CD4-positive, alpha-beta memory T cell (primary cell): ENCODE results near the gene OR10V1. TPM values are rescaled to one million over a fixed set of nuclear protein-coding genes. Genes with fewer than 3 reads are reported as not detected.
"Not testable (repeated sequence)": the region's sequence is repeated elsewhere in the genome, so short reads cannot be mapped to it uniquely, and the experiment has no call there.

ENCODE experiments used
- CTCF ChIA-PET: fragments of 350-600 bp; sonication (Branson Sonifier 250); formaldehyde crosslinking; loops from one replicate; lab custom pipeline; 2021; ENCODE audit warnings: inconsistent platforms; ENCODE audit not compliant: partially characterized antibody; lab: Charles Lee
- POLR2A ChIA-PET: fragments of 350-600 bp; sonication (Branson Sonifier 250); formaldehyde crosslinking; loops from one replicate; lab custom pipeline; 2021; ENCODE audit not compliant: partially characterized antibody; lab: Charles Lee
- DNase-seq, 5 donors: peaks; one replicate each; pipeline versions ENCODE4 v3.0.0 to v3.0.0-alpha.2; 2020 to 2022; ENCODE audit warnings: mixed read lengths in 1 of 5
- H3K27ac ChIP-seq: one replicate; pipeline ENCODE4 v1.7.0; 2013; ENCODE audit warnings: low read depth, low read length
- H3K27me3 ChIP-seq: 2 replicates; pipeline ENCODE4 v1.7.0; 2013; ENCODE audit warnings: mild to moderate bottlenecking, low read length, moderate library complexity; ENCODE audit not compliant: insufficient read depth
- H3K36me3 ChIP-seq: 2 replicates; pipeline ENCODE4 v1.7.0; 2013; ENCODE audit warnings: mild to moderate bottlenecking, low read length, moderate library complexity; ENCODE audit not compliant: insufficient read depth
- H3K4me1 ChIP-seq: 2 replicates; pipeline ENCODE4 v1.7.0; 2013; ENCODE audit warnings: mild to moderate bottlenecking, low read length, moderate library complexity; ENCODE audit not compliant: insufficient read depth
- H3K4me3 ChIP-seq, 2 donors: one replicate each; pipeline ENCODE4 v1.7.0; 2013; ENCODE audit warnings: low read length in 2 of 2, mild to moderate bottlenecking in 1 of 2
- H3K9me3 ChIP-seq, 2 donors: one replicate each; pipeline ENCODE4 v1.7.0; 2013; ENCODE audit warnings: low read length in 2 of 2, control low read depth in 1 of 2; ENCODE audit not compliant: control insufficient read depth in 1 of 2
- H3K27ac Mint-ChIP-seq, 7 donors: one replicate each; pipeline ENCODE4 v1.8.0; 2020 to 2021; ENCODE audit warnings: mixed read lengths in 7 of 7, mild to moderate bottlenecking in 6 of 7, inconsistent platforms in 3 of 7, moderate library complexity in 3 of 7
- H3K27me3 Mint-ChIP-seq, 2 donors: one replicate each; pipeline ENCODE4 v1.8.0; 2020 to 2021; ENCODE audit warnings: mixed read lengths in 2 of 2
- H3K36me3 Mint-ChIP-seq, 2 donors: one replicate each; pipeline ENCODE4 v1.8.0; 2020 to 2021; ENCODE audit warnings: mixed read lengths in 2 of 2, inconsistent platforms in 1 of 2, mild to moderate bottlenecking in 1 of 2
- H3K4me1 Mint-ChIP-seq, 4 donors: one replicate each; pipeline ENCODE4 v1.8.0; 2020 to 2021; ENCODE audit warnings: mixed read lengths in 4 of 4, mild to moderate bottlenecking in 1 of 4
- H3K4me3 Mint-ChIP-seq, 8 donors: one replicate each; pipeline ENCODE4 v1.8.0; 2020 to 2021; ENCODE audit warnings: mixed read lengths in 8 of 8, mild to moderate bottlenecking in 7 of 8, moderate library complexity in 6 of 8, inconsistent platforms in 3 of 8
- H3K9me3 Mint-ChIP-seq, 8 donors: one replicate each; pipeline ENCODE4 v1.8.0; 2020 to 2021; ENCODE audit warnings: mixed read lengths in 8 of 8, mild to moderate bottlenecking in 5 of 8, inconsistent platforms in 3 of 8, moderate library complexity in 1 of 8
- intact Hi-C: fragments of 100-400 bp; cut with micrococcal nuclease; formaldehyde crosslinking; loops from one replicate; pipeline ENCODE4 v1.15.1; 2023
- polyA plus RNA-seq, 2 donors: library from polyadenylated mRNA; unstranded; fragments of 300-500 nt; fragmentation: Illumina TruSeq; gene quantifications; one replicate each; pipeline ENCODE4 v1.2.3, GENCODE V29; 2021
- total RNA-seq, 2 experiments: library from RNA; stranded (reverse); gene quantifications; one replicate each; pipeline ENCODE4 v1.2.3, GENCODE V29; 2021

OR10V1 gene
- total and polyA plus RNA-seq, 4 experiments from 2014 or later, result not detected

GRCh38 chr11:59700157-59700556, 13.5 kb downstream of the OR10V1 start:
- H3K4me3 ChIP-seq, H3K27ac Mint-ChIP-seq, H3K4me1 Mint-ChIP-seq, H3K36me3 Mint-ChIP-seq, H3K9me3 Mint-ChIP-seq, H3K36me3 ChIP-seq, intact Hi-C loops, H3K9me3 ChIP-seq, POLR2A ChIA-PET, CTCF ChIA-PET, H3K4me3 Mint-ChIP-seq, H3K4me1 ChIP-seq, DNase-seq, H3K27ac ChIP-seq, H3K27me3 ChIP-seq: not testable (repeated sequence)
- peaks cover 9 to 14% of the 10 kb centered on the region in 2 donors for H3K27me3 Mint-ChIP-seq

GRCh38 chr11:59698506-59698905, 15.1 kb downstream of the OR10V1 start:
- Histone ChIP-seq H3K4me3 (no peak overlapping the region), H3K4me1 (no peaks in the 10 kb centered on the region), H3K36me3 (no peaks in the 10 kb centered on the region), H3K9me3 (no peaks in the 10 kb centered on the region), H3K27me3 (no peaks in the 10 kb centered on the region), H3K27ac (no peak overlapping the region)
- H3K27ac Mint-ChIP-seq, result no peak overlapping the region
- ChIA-PET POLR2A (no interaction called here), CTCF (no interaction called here)
- no peaks in the 10 kb centered on the region for H3K4me1 Mint-ChIP-seq
- no peak overlapping the region for H3K4me3 Mint-ChIP-seq
- no peak for DNase-seq
- no peaks in the 10 kb centered on the region for H3K36me3 Mint-ChIP-seq
- peaks cover under 1 to 12% (median 7%) of the 10 kb centered on the region in 8 donors for H3K9me3 Mint-ChIP-seq
- intact Hi-C loops, result no loop called here
- H3K27me3 Mint-ChIP-seq, result peaks cover 3 to 13% of the 10 kb centered on the region in 2 donors

- no peak for DNase-seq
- H3K27me3 Mint-ChIP-seq, result peaks cover 8 to 20% of the 10 kb centered on the region in 2 donors
- peaks cover 0 to 3% (median 0%) of the 10 kb centered on the region in 4 donors for H3K4me1 Mint-ChIP-seq
- ChIA-PET POLR2A (no interaction called here), CTCF (no interaction called here)
- no peak overlapping the region for H3K4me3 Mint-ChIP-seq
- H3K36me3 Mint-ChIP-seq, result peaks cover 0 to 3% of the 10 kb centered on the region in 2 donors
- peaks cover 5 to 34% (median 20%) of the 10 kb centered on the region in 8 donors for H3K9me3 Mint-ChIP-seq
- H3K4me1 ChIP-seq, result no peaks in the 10 kb centered on the region
- H3K27ac Mint-ChIP-seq, result no peak overlapping the region
- intact Hi-C loops, result no loop called here
- no peak overlapping the region for H3K4me3 ChIP-seq
- no peak overlapping the region for H3K27ac ChIP-seq
- H3K9me3 ChIP-seq, result peaks cover 0 to 3% of the 10 kb centered on the region in 2 donors
- no peaks in the 10 kb centered on the region for H3K27me3 ChIP-seq
- H3K36me3 ChIP-seq, result no peaks in the 10 kb centered on the region
Measured at GRCh38 chr11:59692915-59693314, 20.7 kb downstream of the OR10V1 start.

GRCh38 chr11:59691156-59691555, 22.5 kb downstream of the OR10V1 start:
- Histone ChIP-seq H3K27me3 (no peaks in the 10 kb centered on the region), H3K9me3 (peaks cover 0 to 3% of the 10 kb centered on the region in 2 donors), H3K4me1 (no peaks in the 10 kb centered on the region), H3K27ac (no peak overlapping the region), H3K36me3 (no peaks in the 10 kb centered on the region), H3K4me3 (no peak overlapping the region)
- peaks cover 0 to 3% (median 0%) of the 10 kb centered on the region in 4 donors for H3K4me1 Mint-ChIP-seq
- H3K27ac Mint-ChIP-seq, result no peak overlapping the region
- no peak overlapping the region for H3K4me3 Mint-ChIP-seq
- peaks cover 8 to 15% of the 10 kb centered on the region in 2 donors for H3K27me3 Mint-ChIP-seq
- intact Hi-C loops, result no loop called here
- no peak for DNase-seq
- H3K36me3 Mint-ChIP-seq, result peaks cover 0 to 3% of the 10 kb centered on the region in 2 donors
- CTCF ChIA-PET, result no interaction called here
- H3K9me3 Mint-ChIP-seq, result peaks cover 5 to 31% (median 20%) of the 10 kb centered on the region in 8 donors
- POLR2A ChIA-PET, result no interaction called here

- peaks cover 5 to 29% (median 18%) of the 10 kb centered on the region in 8 donors for H3K9me3 Mint-ChIP-seq
- CTCF ChIA-PET, result no interaction called here
- H3K4me3 ChIP-seq, result no peak overlapping the region
- intact Hi-C loops, result loop anchor here (10.0 kb wide), 1 partner anchor 404 kb away; no protein-coding TSS in a partner anchor
- H3K27me3 ChIP-seq, result no peaks in the 10 kb centered on the region
- POLR2A ChIA-PET, result no interaction called here
- DNase-seq, result no peak
- H3K4me3 Mint-ChIP-seq, result no peak overlapping the region
- no peaks in the 10 kb centered on the region for H3K36me3 ChIP-seq
- no peak overlapping the region for H3K27ac Mint-ChIP-seq
- peaks cover 0 to 3% (median 0%) of the 10 kb centered on the region in 4 donors for H3K4me1 Mint-ChIP-seq
- peaks cover 11 to 18% of the 10 kb centered on the region in 2 donors for H3K27me3 Mint-ChIP-seq
- H3K36me3 Mint-ChIP-seq, result peaks cover 0 to 3% of the 10 kb centered on the region in 2 donors
- H3K4me1 ChIP-seq, result no peaks in the 10 kb centered on the region
- H3K9me3 ChIP-seq, result peaks cover 0 to 3% of the 10 kb centered on the region in 2 donors
- H3K27ac ChIP-seq, result no peak overlapping the region
Measured at GRCh38 chr11:59689015-59689414, 24.6 kb downstream of the OR10V1 start.

GRCh38 chr11:59681260-59681725, 32.4 kb downstream of the OR10V1 start:
- H3K4me1 Mint-ChIP-seq, H3K36me3 ChIP-seq, H3K27ac Mint-ChIP-seq, H3K4me1 ChIP-seq, DNase-seq, H3K4me3 Mint-ChIP-seq, H3K36me3 Mint-ChIP-seq, H3K27me3 ChIP-seq, H3K4me3 ChIP-seq, POLR2A ChIA-PET, H3K9me3 Mint-ChIP-seq, H3K9me3 ChIP-seq, H3K27ac ChIP-seq: not testable (repeated sequence)
- H3K27me3 Mint-ChIP-seq, result peaks cover 10 to 12% of the 10 kb centered on the region in 2 donors
- CTCF ChIA-PET, result interaction anchor here (0.9 to 2.7 kb wide), 2 partner anchors 144 to 148 kb away, joined by 3 to 23 read pairs; no protein-coding TSS in a partner anchor
- intact Hi-C loops, result loop anchor here (10.0 kb wide), 1 partner anchor 396 kb away; no protein-coding TSS in a partner anchor

- intact Hi-C loops, result loop anchor here (1.0 to 10.0 kb wide), 3 partner anchors 143 to 508 kb away; partner anchors contain the start of gene DTX4
- no peak overlapping the region for H3K27ac ChIP-seq
- no peaks in the 10 kb centered on the region for H3K4me1 ChIP-seq
- Mint-ChIP-seq H3K27me3 (peaks cover 8 to 12% of the 10 kb centered on the region in 2 donors), H3K36me3 (no peaks in the 10 kb centered on the region), H3K9me3 (peaks cover 0 to 7% (median 0%) of the 10 kb centered on the region in 8 donors), H3K4me3 (no peak overlapping the region), H3K4me1 (no peaks in the 10 kb centered on the region), H3K27ac (no peak overlapping the region)
- H3K27me3 ChIP-seq, result no peaks in the 10 kb centered on the region
- H3K4me3 ChIP-seq, result no peak overlapping the region
- H3K36me3 ChIP-seq, result no peaks in the 10 kb centered on the region
- ChIA-PET CTCF (interaction anchor here (0.9 to 2.7 kb wide), 3 partner anchors 143 to 147 kb away, joined by 3 to 23 read pairs (median 4); no protein-coding TSS in a partner anchor), POLR2A (no interaction called here)
- no peaks in the 10 kb centered on the region for H3K9me3 ChIP-seq
- DNase-seq, result peak; percentile 48 to 57 (median 52)
Measured at GRCh38 chr11:59680287-59681154, 33.1 kb downstream of the OR10V1 start.
